Glomerular visceral epithelial cell (primary cell): ENCODE measurements around the gene PHF24.
"Not testable (repeated sequence)": the region's sequence is repeated elsewhere in the genome, so short reads cannot be mapped to it uniquely, and the experiment has no call there.

ENCODE experiments used
- DNase-seq: peaks from one replicate; pipeline ENCODE4 v3.0.0-alpha.2; 2016; ENCODE audit errors: extremely low spot score

The PHF24 gene

DNA sequence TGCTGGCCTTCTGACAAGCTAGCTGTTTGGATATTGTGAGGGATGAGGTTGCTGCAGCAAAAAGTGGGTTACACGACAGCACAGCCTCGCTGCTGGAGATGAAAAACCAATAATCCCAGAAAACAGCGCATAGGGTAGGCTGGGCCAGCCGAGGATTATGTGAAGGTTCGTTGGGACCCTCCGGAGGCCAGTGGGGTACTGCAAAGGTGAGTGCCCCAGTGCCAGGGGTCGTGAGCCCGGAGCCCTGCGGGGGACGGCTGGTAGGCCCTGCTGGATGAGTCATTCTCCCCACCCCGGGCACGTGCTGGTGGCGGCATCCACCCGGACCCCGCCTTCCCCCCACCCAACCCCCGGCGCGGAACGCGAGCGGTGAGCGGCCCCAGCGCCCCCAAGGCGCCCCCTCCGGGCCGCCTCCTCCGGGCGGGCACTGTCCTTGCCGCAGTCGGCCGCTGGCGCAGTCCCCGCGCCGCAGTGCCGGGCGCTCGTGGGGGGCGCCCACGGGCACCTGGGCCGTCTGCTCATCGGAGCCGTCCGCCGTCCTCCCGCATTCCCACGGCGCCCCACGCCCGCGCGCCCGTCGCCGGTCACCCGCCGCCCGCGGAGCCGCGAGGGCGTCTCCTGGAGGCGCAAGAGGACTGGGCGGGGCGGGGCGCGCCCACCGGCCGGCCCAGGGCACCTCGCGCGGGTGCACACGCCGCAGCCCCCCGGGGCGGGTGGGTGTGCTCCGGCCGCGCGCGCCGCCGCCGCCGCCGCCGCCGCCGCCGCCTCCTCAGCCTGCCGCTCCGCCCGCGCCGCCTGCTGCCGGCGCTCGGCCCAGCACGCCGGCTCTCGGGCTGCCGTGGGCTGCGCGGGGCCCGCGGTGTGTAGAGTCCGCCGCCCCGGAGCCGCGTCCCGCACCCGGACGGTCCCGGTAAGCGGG, at the start of gene PHF24:
PHF24 (plus strand) TSS at position 794 of the 919 bp plus-strand sequence. CDS start 13,014 bp downstream, outside the sequence.
- DNase-seq: no peak

DNA sequence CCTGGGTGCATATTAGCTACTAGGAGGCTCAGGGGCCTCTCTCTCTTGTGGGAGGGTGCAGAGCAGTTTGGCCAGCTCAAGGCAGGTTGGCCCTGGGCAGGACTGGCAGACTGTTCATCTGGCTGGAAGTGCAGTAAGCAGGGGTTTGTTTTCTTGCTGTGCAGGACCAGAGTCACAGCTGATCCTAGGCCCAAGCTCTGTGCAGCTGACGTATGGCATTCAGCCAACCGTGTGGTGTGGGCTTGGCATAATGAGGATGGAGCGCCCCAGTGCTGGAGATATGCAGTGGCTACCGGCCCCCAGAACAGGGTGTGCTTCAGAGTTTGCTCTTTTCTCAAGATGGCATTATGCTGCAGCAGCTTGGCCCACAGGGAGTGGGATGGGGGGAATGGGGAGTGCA, 31.0 kb upstream of the PHF24 start:
- DNase-seq: no peak

DNA sequence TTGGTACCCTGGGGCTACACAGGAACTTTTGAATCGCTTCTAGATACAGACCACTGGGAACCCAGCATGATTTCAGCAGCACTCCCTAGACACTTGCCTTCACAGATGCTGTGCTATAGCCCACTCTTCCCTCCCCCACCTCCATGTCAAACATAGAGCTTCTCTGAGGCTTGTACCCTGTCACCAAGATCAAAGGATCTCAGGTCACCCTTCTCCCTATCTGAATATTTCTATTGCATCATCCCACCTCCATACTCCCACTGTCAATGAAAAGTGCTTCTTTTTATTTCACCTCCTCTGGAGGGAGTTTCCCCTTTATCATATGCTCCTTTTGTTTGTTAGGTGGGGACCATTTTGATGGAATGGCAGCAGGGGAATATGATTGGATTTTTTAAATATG, 29.2 kb upstream of the PHF24 start:
- DNase-seq: no peak

DNA sequence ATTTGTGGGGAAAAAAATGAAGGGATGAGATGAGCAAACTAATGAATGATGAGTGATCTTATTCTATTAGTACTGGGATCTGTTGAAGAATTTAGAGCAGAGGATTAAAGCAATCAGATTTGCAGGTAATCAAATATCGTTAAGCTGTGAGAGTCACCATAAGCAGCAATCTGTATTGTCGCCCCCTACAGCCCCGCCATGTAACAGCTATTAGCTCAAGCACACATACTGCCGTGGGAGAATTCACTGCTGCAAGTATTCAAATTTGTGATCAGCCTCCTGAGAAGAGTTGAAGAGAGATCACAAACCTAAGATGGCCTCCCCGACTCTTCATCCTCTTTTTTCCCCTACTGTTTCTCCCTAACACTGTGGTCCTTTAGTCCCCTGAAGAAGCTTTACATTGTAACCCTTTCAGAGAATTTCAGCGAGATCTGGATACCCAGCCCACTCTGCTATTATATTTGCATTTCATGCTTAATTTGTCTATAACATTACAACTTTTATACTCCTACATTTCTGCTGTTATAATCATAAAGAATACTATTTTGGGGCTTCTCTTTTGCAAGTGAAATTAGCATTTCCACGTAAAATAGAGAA, 28.5 kb upstream of the PHF24 start:
- peak; percentile 12 for DNase-seq

DNA sequence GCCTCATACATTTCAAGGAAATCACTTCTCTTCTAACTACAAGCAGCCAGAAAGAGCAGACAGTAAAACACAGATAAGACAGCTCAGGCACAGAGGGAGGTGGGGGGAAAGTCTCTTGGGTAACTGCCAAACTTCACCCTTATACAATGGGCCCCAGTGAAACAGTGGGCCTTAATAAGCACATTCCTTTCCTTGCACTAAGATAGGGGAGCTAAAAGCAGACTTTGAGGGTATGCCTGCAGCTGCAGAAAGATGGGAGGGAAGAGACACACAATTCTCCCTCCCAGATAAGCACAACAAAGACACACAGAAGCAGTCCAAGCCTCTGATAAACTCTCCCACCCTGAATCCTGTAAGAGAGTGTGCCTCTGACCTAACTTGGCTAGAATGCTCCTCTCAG, 18.1 kb upstream of the PHF24 start:
- not testable (repeated sequence) for DNase-seq

DNA sequence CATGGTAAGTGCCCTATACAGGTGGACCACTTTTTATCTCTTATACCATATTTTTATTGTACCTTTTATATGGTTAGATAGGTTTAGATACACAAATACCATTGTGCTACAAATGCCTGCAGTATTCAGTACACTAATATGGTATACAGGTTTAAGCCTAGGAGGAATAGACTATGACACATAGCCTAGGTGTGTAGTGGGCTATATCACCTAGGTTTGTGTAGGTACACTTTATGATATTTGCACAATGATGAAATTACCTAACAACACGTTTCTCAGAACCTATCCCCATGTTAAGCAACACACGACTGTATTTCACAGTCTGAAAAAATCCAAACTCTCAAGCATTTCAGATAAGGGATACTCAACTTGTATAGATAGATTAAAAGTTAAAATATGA, 9.6 kb upstream of the PHF24 start:
- no peak for DNase-seq

- no peak for DNase-seq
Measured at GRCh38 chr9:34954225-34954624, 3.9 kb upstream of the PHF24 start.

- not testable (repeated sequence) for DNase-seq
Measured at GRCh38 chr9:34956066-34956465, 2.0 kb upstream of the PHF24 start.

DNA sequence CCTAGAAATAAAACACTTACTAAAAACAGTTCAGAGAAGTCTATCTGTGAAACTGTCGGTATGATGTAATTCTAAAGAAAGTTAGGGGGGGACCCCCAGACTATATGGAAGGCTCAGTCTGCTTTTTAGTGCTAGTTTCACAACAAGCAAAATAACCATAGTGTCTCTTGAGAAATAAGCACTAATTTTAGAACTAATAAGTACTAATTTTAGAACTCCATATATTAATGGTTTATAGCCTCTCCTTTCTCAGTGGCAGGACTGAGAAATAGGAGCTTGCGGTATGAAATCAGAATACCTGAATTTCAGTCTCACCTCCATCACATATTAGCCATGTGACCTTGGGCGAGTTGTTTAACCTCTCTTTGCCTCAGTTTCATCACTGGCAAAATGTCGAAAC, 1.4 kb upstream of the PHF24 start:
- no peak for DNase-seq

DNA sequence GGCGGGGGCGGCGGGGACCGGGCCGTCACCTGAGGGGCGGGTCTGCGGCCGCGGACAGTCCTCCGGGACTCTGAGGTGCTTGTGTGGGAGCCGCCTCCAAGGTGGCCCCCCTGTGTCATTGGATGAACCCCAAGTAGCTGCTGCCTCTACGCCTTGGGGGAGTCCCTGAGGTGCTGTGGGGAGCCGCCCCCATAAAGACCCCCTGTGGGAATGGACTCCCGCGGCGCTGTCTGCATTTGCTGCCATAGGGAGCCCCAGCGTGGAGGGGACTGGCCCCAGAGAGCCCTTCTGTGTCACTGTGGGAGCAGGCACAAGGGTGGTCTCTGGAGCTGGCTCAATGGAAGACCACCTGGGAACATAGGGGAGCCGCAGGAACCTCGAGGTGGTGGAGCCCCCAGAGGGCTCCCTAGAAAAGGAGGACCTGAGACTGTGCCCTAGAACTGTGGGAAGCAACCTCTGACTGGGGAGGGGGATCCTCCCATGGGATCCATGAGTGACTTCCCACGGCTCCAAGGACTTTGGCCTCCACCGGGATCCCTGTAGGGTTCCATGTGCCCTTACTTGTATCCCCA, 412 bp downstream of the PHF24 start:
- DNase-seq: no peak

GRCh38 chr9:34959461-34959860, 1.4 kb downstream of the PHF24 start:
- DNase-seq: no peak

- peak; percentile 30 for DNase-seq
Measured at GRCh38 chr9:34961574-34962490, 3.7 kb downstream of the PHF24 start.

GRCh38 chr9:34962546-34962945, 4.5 kb downstream of the PHF24 start:
- DNase-seq: no peak

GRCh38 chr9:34963552-34963951, 5.5 kb downstream of the PHF24 start:
- no peak for DNase-seq

DNA sequence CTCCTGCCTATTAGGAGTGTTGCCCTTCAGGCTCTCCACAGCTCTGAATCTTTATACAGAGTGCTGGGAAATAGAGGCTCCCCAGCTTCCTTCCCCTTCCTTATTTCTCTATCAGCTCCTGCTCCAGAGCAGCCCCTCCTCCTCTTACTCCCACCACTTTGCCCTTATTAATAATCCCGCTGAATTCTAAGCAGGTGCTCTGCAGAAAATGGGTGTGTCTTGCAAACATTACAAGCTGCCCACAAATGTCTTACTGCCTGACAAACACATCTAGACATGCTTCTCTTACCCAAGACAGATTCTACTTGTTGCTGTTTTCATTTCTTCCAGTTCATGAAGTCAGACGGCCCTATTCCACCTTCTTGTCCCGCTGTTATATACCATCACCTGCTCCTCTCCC, 6.4 kb downstream of the PHF24 start:
- DNase-seq: no peak

DNA sequence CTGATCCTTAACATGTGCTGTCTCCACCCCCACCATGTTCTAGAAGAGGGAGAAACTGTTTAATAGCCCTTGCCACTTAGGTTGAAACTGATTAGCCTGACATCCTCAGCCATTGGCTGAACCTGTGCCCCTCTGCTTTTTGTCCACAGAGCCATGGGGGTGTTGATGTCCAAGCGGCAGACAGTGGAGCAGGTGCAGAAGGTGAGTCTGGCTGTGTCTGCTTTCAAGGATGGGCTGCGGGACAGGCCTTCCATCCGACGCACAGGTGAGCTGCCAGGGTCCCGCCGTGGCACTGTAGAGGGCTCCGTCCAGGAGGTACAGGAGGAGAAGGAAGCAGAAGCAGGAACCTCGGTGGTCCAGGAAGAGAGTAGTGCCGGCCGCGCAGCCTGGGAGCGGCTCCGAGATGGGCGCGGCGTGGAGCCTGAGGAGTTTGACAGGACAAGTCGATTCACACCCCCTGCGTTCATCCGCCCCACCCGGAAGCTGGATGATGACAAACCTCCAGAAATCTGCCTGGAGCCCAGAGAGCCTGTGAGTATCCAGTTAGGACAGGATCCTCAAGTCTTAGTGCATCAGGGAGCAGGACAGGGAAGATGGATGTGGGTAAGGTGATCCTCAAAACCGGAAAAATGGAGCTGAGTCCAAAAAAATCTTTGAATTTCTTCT, 13.2 kb downstream of the PHF24 start:
- DNase-seq: no peak

GRCh38 chr9:34974664-34975063, 16.6 kb downstream of the PHF24 start:
- no peak for DNase-seq

DNA sequence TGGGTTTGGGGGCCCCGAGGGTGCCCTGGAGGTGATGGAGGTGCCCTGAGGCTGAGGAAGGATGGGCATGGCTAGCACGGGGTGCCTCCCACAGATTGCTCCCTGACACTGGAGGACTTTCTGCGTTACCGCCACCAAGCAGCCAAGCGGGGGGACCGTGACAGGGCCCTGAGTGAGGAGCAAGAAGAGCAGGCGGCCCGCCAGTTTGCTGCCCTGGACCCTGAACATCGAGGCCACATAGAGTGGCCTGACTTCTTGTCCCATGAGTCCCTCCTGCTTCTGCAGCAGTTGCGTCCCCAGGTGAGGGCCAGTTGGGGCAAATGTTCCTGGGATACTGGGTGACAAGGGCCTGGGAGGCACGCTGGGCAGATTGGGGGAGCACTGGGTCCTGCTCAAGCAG, 18.4 kb downstream of the PHF24 start:
- DNase-seq: no peak

- no peak for DNase-seq
Measured at GRCh38 chr9:34976992-34977391, 18.9 kb downstream of the PHF24 start.

DNA sequence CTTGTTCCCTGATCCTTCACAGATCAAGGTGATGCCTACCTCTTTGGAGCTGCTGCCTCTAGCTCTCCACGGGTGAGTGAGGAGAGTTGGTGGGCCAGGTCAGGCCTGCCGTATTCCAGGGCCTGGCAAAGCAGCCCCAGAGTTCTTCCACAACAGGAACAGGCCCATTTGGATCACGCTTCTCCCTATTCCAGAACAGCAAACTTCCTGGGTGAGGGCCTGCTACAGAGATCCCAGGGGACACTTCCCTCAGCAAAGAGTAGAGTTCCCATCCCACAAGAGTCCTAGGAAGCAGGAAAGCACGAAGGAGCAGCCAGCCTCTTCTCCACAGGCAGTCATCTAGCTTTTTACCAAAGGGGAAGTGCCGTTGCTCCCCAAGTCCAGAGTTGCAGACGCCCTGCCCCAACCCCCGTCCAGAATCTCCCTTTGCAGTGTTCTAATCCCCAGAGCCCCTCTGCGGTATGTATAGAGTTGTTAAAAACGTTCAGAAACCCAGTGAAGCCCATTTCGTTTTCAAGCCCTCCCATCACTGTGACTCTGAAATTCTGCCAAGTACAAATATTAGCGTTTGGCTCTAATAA, 22.2 kb downstream of the PHF24 start:
- DNase-seq: no peak

DNA sequence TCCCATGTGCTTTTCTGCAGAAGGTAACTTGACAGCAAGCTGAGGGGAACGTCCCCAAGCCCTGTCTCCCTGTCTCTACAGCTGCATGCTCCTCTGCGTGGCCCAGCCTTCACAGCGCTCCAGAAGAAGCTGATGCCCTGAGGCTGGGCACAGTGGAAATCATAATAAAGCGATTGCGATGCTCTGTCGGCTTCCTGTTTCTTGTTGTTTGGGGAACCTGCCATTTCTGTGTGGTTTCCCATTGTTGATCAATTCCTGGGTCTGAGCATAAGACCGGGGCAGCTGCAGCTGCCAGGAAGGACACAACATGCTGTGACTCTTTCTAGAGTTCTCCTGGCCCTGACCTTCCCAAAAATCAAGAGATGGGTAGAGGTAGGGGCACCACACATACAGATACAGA, 24.3 kb downstream of the PHF24 start:
- no peak for DNase-seq
